Measurements from ENCODE around the gene MROH9. TPM values are rescaled to one million over a fixed set of nuclear protein-coding genes. Genes with fewer than 3 reads are reported as not detected.

The MROH9 gene, protein sequence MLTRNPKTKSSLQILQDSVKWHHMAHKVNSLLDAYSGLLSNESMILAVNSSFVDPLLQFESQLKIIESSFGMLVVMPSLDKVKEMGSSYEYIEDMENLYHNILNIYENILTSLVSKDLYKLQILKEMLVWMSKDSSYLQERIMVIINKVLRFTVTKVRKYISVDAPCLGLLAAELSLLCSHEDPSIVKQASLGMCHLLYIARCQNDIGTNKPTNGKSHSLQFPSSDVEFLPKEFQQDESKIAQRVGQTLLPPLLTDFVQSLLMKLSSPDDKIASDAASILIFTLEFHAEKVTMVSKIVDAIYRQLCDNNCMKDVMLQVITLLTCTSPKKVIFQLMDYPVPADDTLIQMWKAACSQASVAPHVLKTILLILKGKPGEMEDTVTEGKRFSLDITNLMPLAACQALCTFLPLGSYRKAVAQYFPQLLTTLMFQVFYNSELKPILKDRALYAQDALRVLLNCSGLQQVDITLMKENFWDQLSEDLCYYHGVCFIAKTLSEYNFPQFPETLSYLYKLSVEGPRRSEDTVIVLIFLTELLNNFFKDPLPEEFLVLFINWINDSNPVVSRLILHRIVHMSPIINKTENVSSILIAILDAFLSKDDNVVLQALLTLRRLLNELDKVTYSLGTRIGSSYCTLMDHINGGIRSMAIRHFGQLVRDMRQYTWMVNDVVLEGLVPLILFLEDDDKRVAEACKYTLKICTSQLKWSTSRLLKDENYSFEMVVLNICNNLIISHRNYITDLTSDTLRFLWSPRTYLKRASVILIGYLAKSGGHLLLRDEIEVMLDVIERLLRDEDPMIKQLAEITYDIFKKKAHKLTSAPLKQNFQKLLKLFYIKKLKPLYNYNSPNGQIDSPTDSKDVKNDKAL
- 1.2 TPM for total RNA-seq
- long read RNA-seq, partial matches to known transcripts: 1 of 4 reads
- long read RNA-seq, other reads (novel, unspliced or antisense): 3 of 4 reads

DNA sequence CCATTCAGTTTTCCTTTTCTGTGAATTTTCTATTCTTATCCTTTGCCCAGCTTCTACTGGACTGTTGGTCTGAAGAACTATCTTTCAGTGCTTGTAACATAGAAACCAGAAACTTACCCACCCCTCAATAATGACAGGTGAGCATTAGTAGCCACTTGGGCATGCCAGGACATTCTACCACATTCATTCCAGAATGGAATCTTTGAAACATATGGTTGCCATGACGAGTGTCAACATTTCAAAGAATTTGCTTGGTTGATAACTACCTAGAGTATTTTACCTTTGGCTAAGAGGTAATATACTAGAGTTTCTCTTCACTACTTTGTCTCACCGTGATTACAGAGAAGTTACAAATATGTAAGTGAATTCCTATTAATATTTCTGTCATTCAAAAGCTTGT is at the start of gene MROH9:
MROH9 (plus strand) TSS at position 304 of the 400 bp plus-strand sequence. CDS start 10,023 bp downstream, outside the sequence.
- no peak within 1 kb of the TSS for H3K4me3 ChIP-seq
- peaks cover 6% of the 10 kb centered on the region for H3K4me1 ChIP-seq
- intact Hi-C loops (cut with DNase I): no loop called here
- ATAC-seq: no peak
- no peaks in the 10 kb centered on the region for H3K36me3 ChIP-seq
- no peak within 1 kb of the TSS for H3K27ac ChIP-seq
- H3K9me3 ChIP-seq: no peaks in the 10 kb centered on the region
- TF ChIP-seq, protein P1, sequence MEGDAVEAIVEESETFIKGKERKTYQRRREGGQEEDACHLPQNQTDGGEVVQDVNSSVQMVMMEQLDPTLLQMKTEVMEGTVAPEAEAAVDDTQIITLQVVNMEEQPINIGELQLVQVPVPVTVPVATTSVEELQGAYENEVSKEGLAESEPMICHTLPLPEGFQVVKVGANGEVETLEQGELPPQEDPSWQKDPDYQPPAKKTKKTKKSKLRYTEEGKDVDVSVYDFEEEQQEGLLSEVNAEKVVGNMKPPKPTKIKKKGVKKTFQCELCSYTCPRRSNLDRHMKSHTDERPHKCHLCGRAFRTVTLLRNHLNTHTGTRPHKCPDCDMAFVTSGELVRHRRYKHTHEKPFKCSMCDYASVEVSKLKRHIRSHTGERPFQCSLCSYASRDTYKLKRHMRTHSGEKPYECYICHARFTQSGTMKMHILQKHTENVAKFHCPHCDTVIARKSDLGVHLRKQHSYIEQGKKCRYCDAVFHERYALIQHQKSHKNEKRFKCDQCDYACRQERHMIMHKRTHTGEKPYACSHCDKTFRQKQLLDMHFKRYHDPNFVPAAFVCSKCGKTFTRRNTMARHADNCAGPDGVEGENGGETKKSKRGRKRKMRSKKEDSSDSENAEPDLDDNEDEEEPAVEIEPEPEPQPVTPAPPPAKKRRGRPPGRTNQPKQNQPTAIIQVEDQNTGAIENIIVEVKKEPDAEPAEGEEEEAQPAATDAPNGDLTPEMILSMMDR (IDR thresholded peaks at IDR 0.05): no peak
- no peak for DNase-seq
- no peaks in the 10 kb centered on the region for H3K27me3 ChIP-seq (ENCODE audit: low read depth)

DNA sequence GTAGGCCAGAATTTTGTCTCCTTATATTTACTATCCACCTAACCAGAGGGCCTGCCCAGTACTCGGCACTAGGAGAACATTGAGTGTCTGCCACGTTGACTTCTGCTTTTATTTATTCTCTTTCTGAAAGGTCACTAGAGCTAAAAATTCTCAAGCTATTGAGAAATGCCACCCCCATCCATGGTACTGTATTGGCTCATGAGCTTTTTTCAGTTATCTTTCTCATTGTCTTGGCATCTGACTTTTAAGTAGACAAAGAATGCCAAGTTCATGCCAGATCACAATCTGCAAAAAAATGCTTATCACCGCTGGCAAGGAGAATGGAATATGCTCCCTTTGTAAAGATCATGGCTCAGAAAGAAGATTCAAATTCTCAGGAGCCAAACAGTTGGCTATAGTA is 49.8 kb upstream of the MROH9 start:
- DNase-seq: no peak
- TF ChIP-seq, protein P1 (IDR thresholded peaks at IDR 0.05): no peak
- no peak overlapping the region for H3K4me3 ChIP-seq
- H3K27ac ChIP-seq: no peak overlapping the region
- peak in 1 of 2 donors; percentile 32 for ATAC-seq
- intact Hi-C loops (cut with DNase I): no loop called here
- H3K36me3 ChIP-seq: no peaks in the 10 kb centered on the region
- no peaks in the 10 kb centered on the region for H3K27me3 ChIP-seq (ENCODE audit: low read depth)
- H3K4me1 ChIP-seq: no peaks in the 10 kb centered on the region
- no peaks in the 10 kb centered on the region for H3K9me3 ChIP-seq

- Histone ChIP-seq H3K27ac (no peak overlapping the region), H3K4me3 (no peak overlapping the region), H3K27me3 (ENCODE audit: low read depth) (no peaks in the 10 kb centered on the region), H3K4me1 (no peaks in the 10 kb centered on the region), H3K36me3 (no peaks in the 10 kb centered on the region), H3K9me3 (no peaks in the 10 kb centered on the region)
- ATAC-seq (peak in 1 of 2 donors; percentile 36), DNase-seq (no peak)
- TF ChIP-seq, protein P1 (IDR thresholded peaks at IDR 0.05): no peak
- intact Hi-C loops (cut with DNase I): no loop called here
Measured at GRCh38 chr1:170886460-170886859, 48.9 kb upstream of the MROH9 start.

DNA sequence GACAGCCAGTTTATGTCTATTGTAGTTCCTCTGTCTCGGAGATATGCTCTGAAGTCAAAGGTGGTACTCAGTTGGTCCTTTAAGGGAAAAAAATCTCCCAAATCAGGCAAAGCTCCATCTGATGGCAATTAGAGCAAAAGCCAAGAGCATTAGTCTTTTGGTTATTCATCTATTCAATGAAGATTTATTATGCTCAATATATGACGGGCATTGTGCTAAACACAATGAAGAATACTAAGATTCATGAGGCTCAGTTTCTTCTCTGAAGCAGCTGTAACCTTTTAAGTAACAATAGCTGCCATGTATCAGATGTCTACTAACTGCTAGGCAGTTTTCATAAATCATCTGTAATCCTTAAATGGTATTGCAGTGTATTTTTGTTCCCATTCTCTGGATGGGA is 47.6 kb upstream of the MROH9 start:
- Histone ChIP-seq H3K27ac (no peak overlapping the region), H3K4me1 (no peaks in the 10 kb centered on the region), H3K27me3 (ENCODE audit: low read depth) (no peaks in the 10 kb centered on the region), H3K9me3 (no peaks in the 10 kb centered on the region), H3K4me3 (no peak overlapping the region), H3K36me3 (no peaks in the 10 kb centered on the region)
- TF ChIP-seq, protein P1 (IDR thresholded peaks at IDR 0.05): no peak
- intact Hi-C loops (cut with DNase I): no loop called here
- ATAC-seq (no peak), DNase-seq (no peak)

GRCh38 chr1:170891872-170892271 is 43.5 kb upstream of the MROH9 start:
- DNase-seq: no peak
- ATAC-seq: no peak
- TF ChIP-seq, protein P1 (IDR thresholded peaks at IDR 0.05): no peak
- Histone ChIP-seq H3K4me1 (no peaks in the 10 kb centered on the region), H3K9me3 (no peaks in the 10 kb centered on the region), H3K27ac (no peak overlapping the region), H3K27me3 (ENCODE audit: low read depth) (no peaks in the 10 kb centered on the region), H3K36me3 (no peaks in the 10 kb centered on the region), H3K4me3 (no peak overlapping the region)
- intact Hi-C loops (cut with DNase I): no loop called here
